Fibroblast of lung (primary cell): ENCODE measurements around the gene LIG4. TPM values are rescaled to one million over a fixed set of nuclear protein-coding genes. Genes with fewer than 3 reads are reported as not detected.

Source experiments
- DNase-seq, 2 donors: peaks; one replicate each; pipeline versions ENCODE4 v3.0.0 to v3.0.0-alpha.2; 2010; ENCODE audit warnings: low read depth in 2 of 2
- H2AFZ ChIP-seq: 2 replicates; pipeline ENCODE4 v1.5.1; 2012; ENCODE audit warnings: low read length, control low read depth, inconsistent platforms
- H3K27ac ChIP-seq: 2 replicates; pipeline ENCODE4 v1.5.1; 2011; ENCODE audit warnings: low read length, control low read depth; ENCODE audit not compliant: insufficient read depth
- H3K27me3 ChIP-seq: 2 replicates; pipeline ENCODE4 v1.5.1; 2011; ENCODE audit warnings: mild to moderate bottlenecking, low read length; ENCODE audit not compliant: control insufficient read depth, insufficient read depth
- H3K36me3 ChIP-seq: 2 replicates; pipeline ENCODE4 v1.5.1; 2011; ENCODE audit warnings: low read length; ENCODE audit not compliant: control insufficient read depth, insufficient read depth
- H3K4me1 ChIP-seq: 2 replicates; pipeline ENCODE4 v1.5.1; 2011; ENCODE audit warnings: low read length; ENCODE audit not compliant: control insufficient read depth, insufficient read depth; ENCODE audit errors: extremely low read depth
- H3K4me2 ChIP-seq: 2 replicates; pipeline ENCODE4 v1.5.1; 2011; ENCODE audit warnings: low read length, control low read depth; ENCODE audit not compliant: insufficient read depth; ENCODE audit errors: extremely low read depth
- H3K4me3 ChIP-seq, 4 experiments: fragments of 200-600 bp in 1 of 4; sonication (generic) in 1 of 4; replicated peaks in 1 of 4; 2 replicates each; pipeline ENCODE4 v1.5.1; 2011 to 2016; ENCODE audit warnings: low read length in 4 of 4, low read depth in 3 of 4, mild to moderate bottlenecking in 3 of 4, control low read depth in 2 of 4, inconsistent platforms in 1 of 4, mixed read lengths in 1 of 4; ENCODE audit not compliant: insufficient read depth in 1 of 4; ENCODE audit errors: control extremely low read depth in 1 of 4
- H3K79me2 ChIP-seq: 2 replicates; pipeline ENCODE4 v1.5.1; 2012; ENCODE audit warnings: mild to moderate bottlenecking, low read length, inconsistent platforms; ENCODE audit not compliant: control insufficient read depth, insufficient read depth
- H3K9ac ChIP-seq: 2 replicates; pipeline ENCODE4 v1.5.1; 2011; ENCODE audit warnings: mild to moderate bottlenecking, low read length, control low read depth; ENCODE audit not compliant: insufficient read depth
- H3K9me3 ChIP-seq: 2 replicates; pipeline ENCODE4 v1.5.1; 2012; ENCODE audit warnings: low read depth, low read length; ENCODE audit not compliant: control insufficient read depth, insufficient read depth
- H4K20me1 ChIP-seq: 2 replicates; pipeline ENCODE4 v1.5.1; 2011; ENCODE audit warnings: low read length; ENCODE audit not compliant: control insufficient read depth, insufficient read depth; ENCODE audit errors: extremely low read depth
- CTCF ChIP-seq, 2 donors: IDR thresholded peaks in 1 of 2; conservative IDR thresholded peaks in 1 of 2; 1 replicate in 1 of 2; 2 replicates in 1 of 2; pipeline ENCODE4 v1.5.1; 2011 to 2012; ENCODE audit warnings: low read length in 2 of 2, control low read depth in 1 of 2, inconsistent platforms in 1 of 2, low read depth in 1 of 2, mild to moderate bottlenecking in 1 of 2
- EZH2 ChIP-seq: IDR thresholded peaks from 2 replicates; pipeline ENCODE4 v1.5.1; 2012; ENCODE audit warnings: low read length, control low read depth, mild to moderate bottlenecking; ENCODE audit errors: missing control alignments
- polyA minus RNA-seq: library from RNA; depleted of rRNA, polyadenylated mRNA; stranded (reverse); fragments of >200 nt; gene quantifications from 2 replicates; pipeline ENCODE4 v1.2.3, GENCODE V29; 2011; ENCODE audit warnings: low replicate concordance
- polyA plus RNA-seq, 2 donors: library from polyadenylated mRNA; depleted of rRNA in 1 of 2; stranded (reverse) in 1 of 2; unstranded in 1 of 2; fragments of >200 nt; gene quantifications; 2 replicates each; pipeline ENCODE4 v1.2.1, GENCODE V29; 2011 to 2012; ENCODE audit warnings: missing spikeins in 1 of 2
- total RNA-seq: library from RNA; depleted of rRNA; stranded (reverse); fragments of >200 nt; gene quantifications from 2 replicates; pipeline ENCODE4 v1.2.1, GENCODE V29; 2014

LIG4 gene
- 7.7 and 11.6 TPM in 2 replicates for total RNA-seq
- 7.8 and 9.4 TPM in 2 replicates for polyA plus RNA-seq
- polyA plus RNA-seq (2012) = 5.6 and 6.8 TPM in 2 replicates
- 0.59 and 1.2 TPM in 2 replicates for polyA minus RNA-seq

- H3K4me3 ChIP-seq = peak within 1 kb of the TSS; percentile 54 to 69 (median 66)
- H3K9ac ChIP-seq = peak within 1 kb of the TSS; percentile 58
- H3K27me3 ChIP-seq = no peaks in the 10 kb centered on the region
- DNase-seq = peak; percentile 92 to 93
- peak within 1 kb of the TSS; percentile 98 for H2AFZ ChIP-seq
- no peaks in the 10 kb centered on the region for H3K36me3 ChIP-seq
- no peaks in the 10 kb centered on the region for H3K9me3 ChIP-seq
- TF ChIP-seq CTCF (conservative IDR thresholded peaks at IDR 0.05 in 1 of 2, IDR thresholded peaks at IDR 0.05 in 1 of 2; ENCODE audit: low read depth in 1 of 2, low read length in 2 of 2) (no peak), EZH2 (no peak)
- H3K27ac ChIP-seq = peak within 1 kb of the TSS; percentile 67
- H4K20me1 ChIP-seq = no peaks in the 10 kb centered on the region
- H3K4me1 ChIP-seq = peaks cover 2% of the 10 kb centered on the region
- peaks cover 28% of the 10 kb centered on the region for H3K79me2 ChIP-seq
- H3K4me2 ChIP-seq = peak within 1 kb of the TSS; percentile 93
These were observed at the start of gene LIG4 for GRCh38 chr13:108215436-108215835. TSS of gene LIG4 (minus strand) at chr13:108215536. CDS start at chr13:108211268, 4,268 bp downstream.

- Histone ChIP-seq H3K36me3 (no peaks in the 10 kb centered on the region), H3K9me3 (no peaks in the 10 kb centered on the region), H3K79me2 (no peaks in the 10 kb centered on the region), H3K4me2 (no peak overlapping the region), H4K20me1 (no peaks in the 10 kb centered on the region), H3K27me3 (no peaks in the 10 kb centered on the region), H2AFZ (no peak overlapping the region), H3K4me1 (no peaks in the 10 kb centered on the region), H3K27ac (no peak overlapping the region), H3K4me3 (no peak overlapping the region), H3K9ac (no peak overlapping the region)
- no peak for DNase-seq
- TF ChIP-seq EZH2 (no peak), CTCF (conservative IDR thresholded peaks at IDR 0.05 in 1 of 2, IDR thresholded peaks at IDR 0.05 in 1 of 2; ENCODE audit: low read depth in 1 of 2, low read length in 2 of 2) (no peak)
These were observed 48.5 kb upstream of the LIG4 start for GRCh38 chr13:108263621-108264355.

GRCh38 chr13:108257248-108257647, 41.9 kb upstream of the LIG4 start:
- Histone ChIP-seq H3K9ac (no peak overlapping the region), H3K36me3 (no peaks in the 10 kb centered on the region), H3K27ac (no peak overlapping the region), H3K27me3 (no peaks in the 10 kb centered on the region), H3K4me2 (no peak overlapping the region), H3K4me3 (no peak overlapping the region), H3K79me2 (no peaks in the 10 kb centered on the region), H2AFZ (no peak overlapping the region), H3K4me1 (no peaks in the 10 kb centered on the region), H3K9me3 (no peaks in the 10 kb centered on the region), H4K20me1 (no peaks in the 10 kb centered on the region)
- no peak for DNase-seq
- no peak for TF ChIP-seq CTCF (conservative IDR thresholded peaks at IDR 0.05 in 1 of 2, IDR thresholded peaks at IDR 0.05 in 1 of 2; ENCODE audit: low read depth in 1 of 2, low read length in 2 of 2)
- no peak for TF ChIP-seq EZH2
